Psoas muscle (tissue), 8 donors: ENCODE data around the gene OSBPL3. TPM values are rescaled to one million over a fixed set of nuclear protein-coding genes. Genes with fewer than 3 reads are reported as not detected.

Source experiments
- ATAC-seq, 4 donors: fragments of 200-7000 bp; cut with Tn5 transposase; one replicate each; pipeline ENCODE4 v1.9.1; 2020; ENCODE audit warnings: moderate library complexity in 3 of 4, mild to moderate bottlenecking in 2 of 4
- DNase-seq, 2 donors: peaks; one replicate each; pipeline ENCODE4 v3.0.0-alpha.2; 2020
- H3K27ac ChIP-seq: fragments of 200-600 bp; one replicate; pipeline ENCODE4 v1.8.0; 2022
- H3K27me3 ChIP-seq, 3 donors: fragments of 200-600 bp in 1 of 3; one replicate each; pipeline versions ENCODE4 v1.6.1 to v1.8.0; 2013 to 2022; ENCODE audit warnings: low read length in 2 of 3, mild to moderate bottlenecking in 2 of 3, moderate library complexity in 1 of 3; ENCODE audit not compliant: insufficient read depth in 3 of 3
- H3K36me3 ChIP-seq, 2 donors: fragments of 200-600 bp in 1 of 2; one replicate each; pipeline versions ENCODE4 v1.6.1 to v1.8.0; 2013 to 2022; ENCODE audit warnings: low read depth in 1 of 2, mild to moderate bottlenecking in 1 of 2, moderate library complexity in 1 of 2; ENCODE audit not compliant: insufficient read depth in 1 of 2
- H3K4me1 ChIP-seq: fragments of 200-600 bp; one replicate; pipeline ENCODE4 v1.8.0; 2022
- H3K4me3 ChIP-seq: fragments of 200-600 bp; one replicate; pipeline ENCODE4 v1.8.0; 2022; ENCODE audit warnings: mild to moderate bottlenecking
- H3K9me3 ChIP-seq: fragments of 200-600 bp; one replicate; pipeline ENCODE4 v1.8.0; 2022
- CTCF ChIP-seq: fragments of 200-600 bp; IDR thresholded peaks from one replicate; pipeline ENCODE4 v1.8.0; 2022; ENCODE audit warnings: antibody characterized with exemption
- WGBS, 3 donors: extraction: QIAGEN DNeasy Blood & Tissue Kit; methylation state at CpG; one replicate each; pipeline versions ENCODE4 v1.1.6 to v1.1.7; 2013; 5-methylcytosine and 5-hydroxymethylcytosine counted together
- intact Hi-C, 2 donors: fragments of 100-400 bp; cut with DNase I; formaldehyde crosslinking; loops; one replicate each; pipeline versions ENCODE4 v1.11.0 to v1.14.2; 2022
- polyA plus RNA-seq, 3 donors: library from polyadenylated mRNA; stranded (reverse); fragments of 200-250 nt; gene quantifications; one replicate each; pipeline ENCODE4 v1.2.3, GENCODE V29; 2013
- total RNA-seq, 4 donors: library from RNA; stranded (reverse); fragmentation: NEBNext Ultra II Directional in 2 of 4; extraction: Animal tissue kit (Norgen Biotek cat#: 25700) in 2 of 4; gene quantifications; one replicate each; pipeline versions ENCODE4 v1.2.1 to v1.2.4, GENCODE V29; 2021 to 2023
- donor health status: healthy with polysubstance abuse.
- donor health status: DM: no; HTN: no; CAD: no; lungs with moderate emphysema.
- donor health status: Bipolar disorder and iron deficiency.
- donor health status: healthy.
- donor health status: DM: yes; HTN: yes; CAD: no.
- donor health status: DM: no; HTN: no; CAD: no.
- donor health status: DM: no; HTN: no; CAD: no.
- donor health status: DM: yes; HTN: yes; CAD: no.

Gene OSBPL3
- total and polyA plus RNA-seq, 7 donors, result 1.9 to 8.7 (median 4.2) TPM

DNA sequence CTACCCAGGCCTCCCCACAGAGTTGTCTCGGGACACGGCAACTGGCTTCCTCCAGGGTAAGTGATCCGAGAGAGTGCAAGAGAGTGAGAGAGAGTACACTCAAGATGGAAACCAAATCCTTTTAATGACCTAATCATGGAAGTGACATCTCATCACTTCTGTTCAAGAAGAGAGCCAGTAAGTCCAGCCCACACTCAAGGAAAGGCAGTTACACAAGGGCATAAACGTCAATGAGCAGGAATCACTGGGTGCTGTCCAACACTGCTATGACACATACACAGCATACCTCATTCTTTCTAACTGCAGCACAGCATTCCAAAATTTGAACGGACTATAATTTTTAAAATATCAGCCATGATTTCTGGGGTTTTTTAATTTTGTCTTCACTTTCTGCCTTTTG lies 29.3 kb upstream of the OSBPL3 start:
- no peak for TF ChIP-seq CTCF
- ATAC-seq (peak in 1 of 4 donors; percentile 31), DNase-seq (no peak)
- Histone ChIP-seq H3K36me3 (no peaks in the 10 kb centered on the region), H3K27me3 (no peaks in the 10 kb centered on the region), H3K4me3 (no peak overlapping the region), H3K9me3 (no peaks in the 10 kb centered on the region), H3K4me1 (no peaks in the 10 kb centered on the region), H3K27ac (no peak overlapping the region)
- intact Hi-C loops, result no loop called here
- 54 to 64% (median 58%) methylated on average over 5 of the region's 5 CpGs for WGBS, 3 donors

DNA sequence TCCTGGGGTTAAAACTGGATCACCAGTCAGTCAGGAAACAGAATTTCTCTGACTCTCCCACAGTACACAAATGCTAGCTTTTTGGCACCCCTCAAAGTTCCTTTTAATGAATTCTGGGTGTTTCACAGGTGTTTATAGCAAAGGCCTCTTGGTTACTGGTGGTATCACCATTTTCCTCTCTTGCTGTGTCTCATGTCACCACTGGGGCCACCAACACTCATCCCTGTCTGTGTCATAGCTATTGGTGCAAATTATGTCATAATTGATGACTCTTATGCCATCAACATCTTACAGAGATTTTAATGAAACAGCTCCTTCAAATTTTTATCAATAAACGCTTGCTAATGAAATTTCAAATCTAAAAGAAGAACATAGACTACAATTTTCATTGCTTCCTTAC lies 27.7 kb upstream of the OSBPL3 start:
- intact Hi-C loops, result no loop called here
- ATAC-seq, result no peak

DNA sequence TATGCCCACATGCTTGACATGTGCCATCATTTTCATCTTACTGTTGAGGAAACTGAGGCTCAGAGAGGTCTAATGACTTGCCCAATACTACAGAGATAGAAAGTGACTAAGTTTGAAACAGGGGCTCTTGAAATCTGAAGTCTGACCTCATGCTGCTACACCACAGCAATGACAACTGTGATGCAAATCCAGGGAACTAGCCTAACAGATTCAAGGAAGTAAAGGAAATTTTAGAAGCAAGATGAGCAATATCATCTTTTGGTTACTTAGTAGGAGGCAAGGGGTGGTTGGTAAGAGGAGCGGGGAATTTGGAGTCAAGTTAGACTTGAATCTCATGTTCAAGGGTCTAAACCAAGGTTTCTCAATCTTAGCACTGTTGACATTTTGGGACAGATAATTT lies 26.3 kb upstream of the OSBPL3 start:
- intact Hi-C loops, result no loop called here
- Histone ChIP-seq H3K4me3 (no peak overlapping the region), H3K4me1 (no peaks in the 10 kb centered on the region), H3K36me3 (no peaks in the 10 kb centered on the region), H3K27me3 (no peaks in the 10 kb centered on the region), H3K27ac (no peak overlapping the region), H3K9me3 (no peaks in the 10 kb centered on the region)
- 45 to 97% (median 61%) methylated on average over 1 of the region's 1 CpG for WGBS, 3 donors
- TF ChIP-seq CTCF, result no peak
- no peak for ATAC-seq
- DNase-seq, result no peak

More for the DNA sequence above, 27.7 kb upstream of the OSBPL3 start:
- no peaks in the 10 kb centered on the region for H3K9me3 ChIP-seq
- no peaks in the 10 kb centered on the region for H3K36me3 ChIP-seq
- no peak overlapping the region for H3K4me3 ChIP-seq
- 85 to 98% (median 94%) methylated on average over 1 of the region's 1 CpG for WGBS, 3 donors
- H3K27ac ChIP-seq, result no peak overlapping the region
- no peaks in the 10 kb centered on the region for H3K27me3 ChIP-seq
- TF ChIP-seq CTCF, result no peak
- H3K4me1 ChIP-seq, result no peaks in the 10 kb centered on the region
- no peak for DNase-seq

DNA sequence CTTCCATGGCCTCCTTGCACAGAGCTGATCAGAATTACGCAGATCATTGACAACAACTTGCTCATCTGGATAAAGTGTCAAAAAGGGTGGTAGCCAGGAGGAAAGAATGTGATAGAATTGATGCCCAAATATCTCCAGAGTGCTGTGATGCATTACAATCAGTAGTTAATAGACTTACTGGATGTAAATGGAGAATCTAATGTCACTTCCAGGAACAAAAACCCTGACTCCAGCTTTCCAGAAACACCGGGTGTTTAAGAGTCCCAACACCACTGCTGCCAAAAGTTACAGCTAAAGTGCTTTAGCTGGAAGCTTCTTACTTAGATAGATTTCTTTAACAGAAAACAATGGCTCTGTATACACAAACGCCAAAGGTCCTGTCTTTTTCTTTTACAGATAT lies 25.7 kb upstream of the OSBPL3 start:
- ATAC-seq, result no peak

More for the DNA sequence above, 25.7 kb upstream of the OSBPL3 start:
- no peak for TF ChIP-seq CTCF
- no peak for DNase-seq
- H3K27me3 ChIP-seq, result no peaks in the 10 kb centered on the region
- H3K36me3 ChIP-seq, result no peaks in the 10 kb centered on the region
- H3K27ac ChIP-seq, result no peak overlapping the region
- intact Hi-C loops, result no loop called here
- no peak overlapping the region for H3K4me3 ChIP-seq
- WGBS, 3 donors, result 67 to 72% (median 68%) methylated on average over 3 of the region's 3 CpGs
- no peaks in the 10 kb centered on the region for H3K4me1 ChIP-seq
- no peaks in the 10 kb centered on the region for H3K9me3 ChIP-seq
